GM04504 (cell line): Measurements from ENCODE around the gene IQCK.
A peak's percentile ranks its signal among the peaks of the same experiment; 100 is the strongest.
"Not testable (repeated sequence)": the region's sequence is repeated elsewhere in the genome, so short reads cannot be mapped to it uniquely, and the experiment has no call there.

ENCODE experiments used
- DNase-seq: peaks from one replicate; pipeline ENCODE4 v3.0.0-alpha.2; 2012; ENCODE audit warnings: low read depth

Gene IQCK

GRCh38 chr16:19717741-19718623 is at the start of gene IQCK, which contains the start of gene KNOP1:
Gene IQCK, plus strand, starts transcription at chr16:19718271. Its CDS starts 36 bp downstream, at chr16:19718307.
Gene KNOP1, minus strand, starts transcription at chr16:19718227. Its CDS starts 3,192 bp downstream, at chr16:19715035.
- peak; percentile 62 for DNase-seq

GRCh38 chr16:19672378-19672777 is 45.7 kb upstream of the IQCK start:
- DNase-seq = no peak

- DNase-seq = no peak
Observed at GRCh38 chr16:19674485-19674884, 43.6 kb upstream of the IQCK start.

- no peak for DNase-seq
Observed at GRCh38 chr16:19677402-19677801, 40.7 kb upstream of the IQCK start.

GRCh38 chr16:19678804-19679203 is 39.3 kb upstream of the IQCK start:
- no peak for DNase-seq

GRCh38 chr16:19679281-19679680 is 38.8 kb upstream of the IQCK start:
- not testable (repeated sequence) for DNase-seq

GRCh38 chr16:19680881-19681340 is 37.2 kb upstream of the IQCK start:
- DNase-seq = no peak

GRCh38 chr16:19681637-19682036 is 36.4 kb upstream of the IQCK start:
- DNase-seq = no peak

- DNase-seq = no peak
Observed at GRCh38 chr16:19683453-19684236, 34.4 kb upstream of the IQCK start.

GRCh38 chr16:19685176-19685575 is 32.9 kb upstream of the IQCK start:
- no peak for DNase-seq

- no peak for DNase-seq
Observed at GRCh38 chr16:19687279-19687678, 30.8 kb upstream of the IQCK start.

- no peak for DNase-seq
Observed at GRCh38 chr16:19688396-19689024, 29.6 kb upstream of the IQCK start.

GRCh38 chr16:19689342-19689741 is 28.7 kb upstream of the IQCK start:
- no peak for DNase-seq

- DNase-seq = no peak
Observed at GRCh38 chr16:19690196-19690595, 27.9 kb upstream of the IQCK start.

- DNase-seq = no peak
Observed at GRCh38 chr16:19691161-19691711, 26.8 kb upstream of the IQCK start.

GRCh38 chr16:19694989-19695388 is 23.1 kb upstream of the IQCK start:
- no peak for DNase-seq

GRCh38 chr16:19696328-19696727 is 21.7 kb upstream of the IQCK start:
- peak; percentile 86 for DNase-seq

- DNase-seq = no peak
Observed at GRCh38 chr16:19696961-19697360, 21.1 kb upstream of the IQCK start.

- no peak for DNase-seq
Observed at GRCh38 chr16:19697756-19698318, 20.2 kb upstream of the IQCK start.

- peak; percentile 62 for DNase-seq
Observed at GRCh38 chr16:19698480-19699465, 19.3 kb upstream of the IQCK start.
